ENCODE measurements around the gene ME1. TPM values are rescaled to one million over a fixed set of nuclear protein-coding genes. Genes with fewer than 3 reads are reported as not detected.

ME1 gene
- total and polyA plus RNA-seq, 2 donors (not counting 3 experiments of a cell fraction or from before 2014, with no cell fraction given): 7.3 to 29.3 TPM

DNA sequence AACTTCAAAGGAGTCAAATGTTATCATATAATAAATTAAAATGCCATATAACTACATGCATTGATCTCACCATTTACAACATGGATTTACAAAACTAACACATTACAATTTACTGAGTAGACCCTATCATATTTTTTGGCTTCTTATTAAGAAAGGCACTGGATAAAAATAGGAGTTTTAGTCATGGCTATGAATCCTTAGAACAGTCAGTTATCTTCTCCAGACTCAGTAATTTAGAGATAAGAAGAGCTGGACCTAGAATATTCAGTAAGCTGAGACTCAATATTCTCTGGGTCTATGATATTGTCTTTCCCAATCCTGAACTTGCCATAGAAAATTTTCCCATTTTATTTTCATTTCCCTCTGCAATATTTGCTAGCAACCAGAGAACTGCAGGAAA lies 62.3 kb downstream of the ME1 start:
- intact Hi-C loops (cut with micrococcal nuclease) (no loop called here), dilution Hi-C loops (cut with MboI; ENCODE audit: extremely low pct_ligation_motif_present, low sequenced_read_pairs) (no loop called here)
- H3K4me1 ChIP-seq (ENCODE audit: control insufficient read depth, extremely low read depth, insufficient read depth, low read length): no peaks in the 10 kb centered on the region
- H3K27ac ChIP-seq (ENCODE audit: insufficient read depth, low read depth, low read length): no peak overlapping the region
- no peak for TF ChIP-seq EZH2 (IDR thresholded peaks at IDR 0.05; ENCODE audit: borderline replicate concordance, low read depth, low read length, severe bottlenecking)
- TF ChIP-seq, protein P1, sequence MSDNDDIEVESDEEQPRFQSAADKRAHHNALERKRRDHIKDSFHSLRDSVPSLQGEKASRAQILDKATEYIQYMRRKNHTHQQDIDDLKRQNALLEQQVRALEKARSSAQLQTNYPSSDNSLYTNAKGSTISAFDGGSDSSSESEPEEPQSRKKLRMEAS (IDR thresholded peaks at IDR 0.05; ENCODE audit: insufficient read depth, insufficient read length): no peak
- TF ChIP-seq MYC (IDR thresholded peaks at IDR 0.05; ENCODE audit: low read depth, low read length): no peak
- no peak for TF ChIP-seq FOS (IDR thresholded peaks at IDR 0.05; ENCODE audit: borderline replicate concordance, insufficient read depth, low read length)
- TF ChIP-seq GATA2 (IDR thresholded peaks at IDR 0.05; ENCODE audit: insufficient read depth, insufficient read length, low read depth, low read length): no peak
- TF ChIP-seq POLR2A (IDR thresholded peaks at IDR 0.05; ENCODE audit: low read depth, low read length): no peak
- no peak for TF ChIP-seq CTCF (IDR thresholded peaks at IDR 0.05; ENCODE audit: extremely low read depth in 1 of 2, insufficient read depth in 1 of 2, low read depth in 1 of 2, low read length in 2 of 2)
- no peak for TF ChIP-seq POLR2AphosphoS5 (IDR thresholded peaks at IDR 0.05; ENCODE audit: insufficient read depth, low read depth, low read length)
- no peak for TF ChIP-seq JUN (IDR thresholded peaks at IDR 0.05; ENCODE audit: borderline replicate concordance, insufficient read depth, insufficient read length, low read depth)
- CTCF ChIA-PET: no interaction called here
- H3K9me1 ChIP-seq (replicated peaks; ENCODE audit: control insufficient read depth, extremely low read depth, insufficient read depth, low read length): no peaks in the 10 kb centered on the region
- POLR2A ChIA-PET: no interaction called here
- DNase-seq (ENCODE audit: low read depth, low spot score) (no peak), FAIRE-seq (no peak)
- H3K4me2 ChIP-seq (ENCODE audit: insufficient read depth, low read length): no peak overlapping the region
- no peak overlapping the region for H2AFZ ChIP-seq (ENCODE audit: low read depth, low read length)
- H3K36me3 ChIP-seq (ENCODE audit: control insufficient read depth in 2 of 2, extremely low read depth in 1 of 2, insufficient read depth in 2 of 2, low read length in 2 of 2): no peaks in the 10 kb centered on the region
- H3K9ac ChIP-seq (replicated peaks; ENCODE audit: extremely low read depth, insufficient read depth, low read length): no peak overlapping the region
- no peaks in the 10 kb centered on the region for H3K27me3 ChIP-seq (ENCODE audit: control insufficient read depth in 2 of 2, insufficient read depth in 2 of 2, low read length in 2 of 2)
- H3K9me3 ChIP-seq (replicated peaks; ENCODE audit: control insufficient read depth, insufficient read depth, low read length): no peaks in the 10 kb centered on the region
- H4K20me1 ChIP-seq (replicated peaks; ENCODE audit: control insufficient read depth, extremely low read depth, insufficient read depth, low read length): no peaks in the 10 kb centered on the region
- H3K79me2 ChIP-seq (ENCODE audit: control insufficient read depth, insufficient read depth, low read length): peaks cover 2% of the 10 kb centered on the region
- BruUV-seq (replicated peaks): no TSS peak
- H3K4me3 ChIP-seq (replicated peaks in 1 of 3; ENCODE audit: insufficient read depth in 1 of 3, low read depth in 1 of 3, low read length in 3 of 3): no peak overlapping the region

All from endothelial cell of umbilical vein (primary cell).